HEK293 (cell line): Measurements from ENCODE around the gene SLC25A18.

Experiments used
- CTCF ChIP-seq: fragments of 450-650 bp; formaldehyde crosslinking; IDR thresholded peaks from 2 replicates; pipeline ENCODE4 v1.5.1; 2016; ENCODE audit warnings: missing biosample characterization, missing genetic modification characterization
- KLF1 ChIP-seq: fragments of 450-650 bp; formaldehyde crosslinking; IDR thresholded peaks from 2 replicates; pipeline ENCODE4 v1.5.1; 2016; ENCODE audit warnings: missing biosample characterization, missing genetic modification characterization
- OSR2 ChIP-seq: fragments of 450-650 bp; formaldehyde crosslinking; IDR thresholded peaks from 2 replicates; pipeline ENCODE4 v1.5.1; 2016; ENCODE audit warnings: missing biosample characterization, missing genetic modification characterization
- YY1 ChIP-seq: fragments of 450-650 bp; formaldehyde crosslinking; IDR thresholded peaks from 2 replicates; pipeline ENCODE4 v1.5.1; 2018; ENCODE audit warnings: missing biosample characterization, missing genetic modification characterization
- ZBTB26 ChIP-seq: fragments of 450-650 bp; formaldehyde crosslinking; optimal IDR thresholded peaks from 2 replicates; pipeline ENCODE3; 2016; ENCODE audit warnings: missing biosample characterization, mild to moderate bottlenecking, missing genetic modification characterization
- ZNF112 ChIP-seq: fragments of 450-650 bp; formaldehyde crosslinking; IDR thresholded peaks from 2 replicates; pipeline ENCODE4 v1.5.0; 2017; ENCODE audit warnings: missing biosample characterization, missing genetic modification characterization
- ZNF48 ChIP-seq: fragments of 450-650 bp; formaldehyde crosslinking; IDR thresholded peaks from 2 replicates; pipeline ENCODE4 v1.5.1; 2016; ENCODE audit warnings: missing biosample characterization, missing genetic modification characterization
- ZNF558 ChIP-seq: fragments of 450-650 bp; formaldehyde crosslinking; IDR thresholded peaks from 2 replicates; pipeline ENCODE4 v1.5.1; 2016; ENCODE audit warnings: missing biosample characterization, missing genetic modification characterization
- ZSCAN18 ChIP-seq: fragments of 450-650 bp; formaldehyde crosslinking; IDR thresholded peaks from 2 replicates; pipeline ENCODE4 v1.5.1; 2016; ENCODE audit warnings: missing biosample characterization, missing genetic modification characterization

GRCh38 chr22:17537155-17537554 is 26.1 kb upstream of the SLC25A18 start:
- no peak for TF ChIP-seq CTCF (tag by site-specific recombination)
- no peak for TF ChIP-seq ZNF48 (tag by site-specific recombination)
- TF ChIP-seq ZBTB26 (tag by site-specific recombination), result no peak
- no peak for TF ChIP-seq YY1 (tag by site-specific recombination)
- no peak for TF ChIP-seq ZSCAN18
- no peak for TF ChIP-seq KLF1 (tag by site-specific recombination)
- no peak for TF ChIP-seq OSR2 (tag by site-specific recombination)
- no peak for TF ChIP-seq ZNF112
- no peak for TF ChIP-seq ZNF558 (tag by site-specific recombination)
